HG02852 (cell line): ENCODE results near the gene UBE2N.
"Not testable (repeated sequence)": the region's sequence is repeated elsewhere in the genome, so short reads cannot be mapped to it uniquely, and the experiment has no call there.

Experiments used
- ATAC-seq: cut with Tn5 transposase; IDR thresholded peaks from one replicate; pipeline ENCODE4 v1.9.1; 2021; ENCODE audit warnings: mild to moderate bottlenecking, moderate library complexity; ENCODE audit not compliant: unreplicated experiment

UBE2N gene

GRCh38 chr12:93415723-93416464, 25.9 kb downstream of the UBE2N start:
- ATAC-seq: peak; percentile 46

GRCh38 chr12:93413064-93413463, 28.7 kb downstream of the UBE2N start:
- no peak for ATAC-seq

GRCh38 chr12:93412396-93412795, 29.4 kb downstream of the UBE2N start:
- not testable (repeated sequence) for ATAC-seq

- not testable (repeated sequence) for ATAC-seq
Measured at GRCh38 chr12:93411060-93411459, 30.7 kb downstream of the UBE2N start.

GRCh38 chr12:93409343-93410187, 32.2 kb downstream of the UBE2N start:
- ATAC-seq: not testable (repeated sequence)

- ATAC-seq: no peak
Measured at GRCh38 chr12:93408813-93409212, 32.9 kb downstream of the UBE2N start.

GRCh38 chr12:93407963-93408283, 33.8 kb downstream of the UBE2N start:
- no peak for ATAC-seq

- no peak for ATAC-seq
Measured at GRCh38 chr12:93407054-93407962, 34.4 kb downstream of the UBE2N start.

- ATAC-seq: no peak
Measured at GRCh38 chr12:93404961-93405849, 36.5 kb downstream of the UBE2N start.

GRCh38 chr12:93403988-93404803, 37.6 kb downstream of the UBE2N start:
- no peak for ATAC-seq

- ATAC-seq: no peak
Measured at GRCh38 chr12:93402333-93403311, 39.1 kb downstream of the UBE2N start.

- ATAC-seq: peak; percentile 91
Measured at GRCh38 chr12:93399183-93399863, 42.4 kb downstream of the UBE2N start.

- no peak for ATAC-seq
Measured at GRCh38 chr12:93397412-93397811, 44.3 kb downstream of the UBE2N start.

GRCh38 chr12:93393425-93393824, 48.3 kb downstream of the UBE2N start:
- ATAC-seq: no peak

- no peak for ATAC-seq
Measured at GRCh38 chr12:93390549-93391297, 51.0 kb downstream of the UBE2N start.

GRCh38 chr12:93390031-93390430, 51.7 kb downstream of the UBE2N start:
- ATAC-seq: no peak

- no peak for ATAC-seq
Measured at GRCh38 chr12:93387780-93388179, 54.0 kb downstream of the UBE2N start.
